Ovary (tissue), 9 donors: Measurements from ENCODE around the gene ALG14. TPM values are rescaled to one million over a fixed set of nuclear protein-coding genes. Genes with fewer than 3 reads are reported as not detected.
A peak's percentile ranks its signal among the peaks of the same experiment; 100 is the strongest.

Experiments used
- DNase-seq, 5 donors: peaks; one replicate each; pipeline ENCODE4 v3.0.0-alpha.2; 2019 to 2020
- H3K27ac ChIP-seq, 2 donors: fragments of 200-600 bp; one replicate each; pipeline versions ENCODE4 v1.5.1 to v1.8.0; 2019 to 2022
- H3K27me3 ChIP-seq: fragments of 200-600 bp; one replicate; pipeline ENCODE4 v1.8.0; 2022
- H3K36me3 ChIP-seq: fragments of 200-600 bp; sonication (generic); one replicate; pipeline ENCODE4 v1.5.1; 2019
- H3K4me1 ChIP-seq: one replicate; pipeline ENCODE4 v1.8.1; 2013; ENCODE audit warnings: mild to moderate bottlenecking, moderate library complexity; ENCODE audit not compliant: insufficient read depth
- H3K4me3 ChIP-seq: fragments of 200-600 bp; sonication (generic); one replicate; pipeline ENCODE4 v1.5.1; 2017
- H3K9me3 ChIP-seq, 2 donors: fragments of 200-600 bp in 1 of 2; sonication (generic) in 1 of 2; one replicate each; pipeline versions ENCODE4 v1.5.1 to v1.8.1; 2013 to 2019; ENCODE audit warnings: mild to moderate bottlenecking in 1 of 2, moderate library complexity in 1 of 2
- CTCF ChIP-seq, 3 donors: fragments of 450-650 bp in 2 of 3; fragments of 200-600 bp in 1 of 3; IDR thresholded peaks; one replicate each; pipeline versions ENCODE4 v1.5.1 to v1.8.0; 2016 to 2022; ENCODE audit warnings: antibody characterized with exemption in 3 of 3, mild to moderate bottlenecking in 1 of 3
- EP300 ChIP-seq: sonication (generic); formaldehyde crosslinking; IDR thresholded peaks from one replicate; pipeline ENCODE4 v1.6.1; 2017; ENCODE audit warnings: antibody characterized with exemption
- POLR2A ChIP-seq: fragments of 450-650 bp; IDR thresholded peaks from one replicate; pipeline ENCODE4 v1.6.1; 2017; ENCODE audit warnings: antibody characterized with exemption, mild to moderate bottlenecking, moderate library complexity
- WGBS, 3 donors: extraction: QIAGEN DNeasy Blood & Tissue Kit in 1 of 3; methylation state at CpG; one replicate each; pipeline versions ENCODE4 v1.1.5 to v1.1.7; 2013 to 2017; 5-methylcytosine and 5-hydroxymethylcytosine counted together
- intact Hi-C, 4 donors: fragments of 100-400 bp; cut with DNase I; formaldehyde crosslinking; loops; one replicate each; pipeline versions ENCODE4 v1.11.0 to v1.15.1; 2022 to 2023
- polyA plus RNA-seq, 2 donors: library from polyadenylated mRNA; stranded (reverse); fragments of 200-250 nt in 1 of 2; fragments of 350-450 nt in 1 of 2; fragmentation: Illumina TruSeq in 1 of 2; extraction: RNeasy Lipid Tissue Mini Kit (QIAGEN cat#74804) in 1 of 2; gene quantifications; one replicate each; pipeline ENCODE4 v1.2.3, GENCODE V29; 2013 to 2014
- total RNA-seq, 7 donors: library from RNA; depleted of rRNA in 2 of 7; stranded (reverse); fragments of >200 nt in 2 of 7; fragmentation: NEBNext Ultra II Directional in 3 of 7; extraction: Animal tissue kit (Norgen Biotek cat#: 25700) in 3 of 7; gene quantifications; one replicate each; pipeline versions ENCODE4 v1.1.0 to v1.2.4, GENCODE V29; 2016 to 2023
- donor health status: DM: no; HTN: no; CAD: no; lungs with moderate emphysema.
- donor health status: DM: no; HTN: no; CAD: no.
- donor health status: Bipolar disorder and iron deficiency.
- donor health status: DM: yes; HTN: yes; CAD: no.
- donor health status: DM: no; HTN: no; CAD: no.
- donor health status: DM: yes; HTN: yes; CAD: no.

Gene ALG14
- total and polyA plus RNA-seq, 9 donors = 1.2 to 16.3 (median 3.6) TPM

- no peaks in the 10 kb centered on the region for H3K9me3 ChIP-seq
- no peak for TF ChIP-seq EP300
- TF ChIP-seq CTCF (IDR thresholded peaks at IDR 0.05) = no peak
- TF ChIP-seq POLR2A = no peak
- intact Hi-C loops = no loop called here
- no peak overlapping the region for H3K4me3 ChIP-seq
- 72 to 76% (median 75%) methylated on average over 2 of the region's 2 CpGs for WGBS, 3 donors
- no peak overlapping the region for H3K27ac ChIP-seq
- DNase-seq = no peak
- H3K36me3 ChIP-seq = no peaks in the 10 kb centered on the region
- no peaks in the 10 kb centered on the region for H3K27me3 ChIP-seq
- H3K4me1 ChIP-seq = peaks cover 2% of the 10 kb centered on the region
These were observed 138.2 kb downstream of the ALG14 start for GRCh38 chr1:94934551-94934950.

- H3K36me3 ChIP-seq = no peaks in the 10 kb centered on the region
- H3K4me3 ChIP-seq = no peak overlapping the region
- intact Hi-C loops = no loop called here
- WGBS, 3 donors = 91 to 94% (median 93%) methylated on average over 7 of the region's 7 CpGs
- peaks cover 5% of the 10 kb centered on the region for H3K4me1 ChIP-seq
- H3K27ac ChIP-seq = no peak overlapping the region
- H3K9me3 ChIP-seq = no peaks in the 10 kb centered on the region
- no peak for TF ChIP-seq POLR2A
- no peaks in the 10 kb centered on the region for H3K27me3 ChIP-seq
- DNase-seq = no peak
These were observed 141.4 kb downstream of the ALG14 start for GRCh38 chr1:94931254-94931841.

GRCh38 chr1:94929351-94930217 lies 143.2 kb downstream of the ALG14 start:
- intact Hi-C loops = loop anchor here (5.0 to 10.0 kb wide), 5 partner anchors 77 to 115 kb away; no protein-coding TSS in a partner anchor
- Histone ChIP-seq H3K4me3 (peak overlapping the region; percentile 57), H3K27ac (peak overlapping the region in 1 of 2 donors; percentile 99), H3K4me1 (peaks cover 5% of the 10 kb centered on the region), H3K27me3 (no peaks in the 10 kb centered on the region), H3K9me3 (no peaks in the 10 kb centered on the region), H3K36me3 (no peaks in the 10 kb centered on the region)
- DNase-seq = peak in 4 of 5 donors; percentile 16 to 46 (median 41)
- 70 to 75% (median 72%) methylated on average over 11 of the region's 11 CpGs for WGBS, 3 donors
- TF ChIP-seq POLR2A (no peak), CTCF (IDR thresholded peaks at IDR 0.05) (no peak), EP300 (no peak)

- H3K4me1 ChIP-seq = peaks cover 13% of the 10 kb centered on the region
These were observed 144.3 kb downstream of the ALG14 start for GRCh38 chr1:94928293-94928939.

More at GRCh38 chr1:94928293-94928939, 144.3 kb downstream of the ALG14 start:
- no peaks in the 10 kb centered on the region for H3K27me3 ChIP-seq
- no peaks in the 10 kb centered on the region for H3K9me3 ChIP-seq
- H3K27ac ChIP-seq = peak overlapping the region; percentile 93 to 99
- DNase-seq = no peak
- no peaks in the 10 kb centered on the region for H3K36me3 ChIP-seq
- 56 to 61% (median 61%) methylated on average over 7 of the region's 7 CpGs for WGBS, 3 donors
- peak overlapping the region; percentile 57 for H3K4me3 ChIP-seq
- intact Hi-C loops = loop anchor here (5.0 to 10.0 kb wide), 5 partner anchors 76 to 116 kb away; no protein-coding TSS in a partner anchor
- TF ChIP-seq EP300 (no peak), CTCF (IDR thresholded peaks at IDR 0.05) (no peak), POLR2A (no peak)
